ENCODE measurements around the gene CLMP. TPM values are rescaled to one million over a fixed set of nuclear protein-coding genes. Genes with fewer than 3 reads are reported as not detected.
"Not testable (repeated sequence)": the region's sequence is repeated elsewhere in the genome, so short reads cannot be mapped to it uniquely, and the experiment has no call there.

Gene CLMP
- total RNA-seq, 2 experiments from 2014 or later: 0.09 TPM; not detected in 1

DNA sequence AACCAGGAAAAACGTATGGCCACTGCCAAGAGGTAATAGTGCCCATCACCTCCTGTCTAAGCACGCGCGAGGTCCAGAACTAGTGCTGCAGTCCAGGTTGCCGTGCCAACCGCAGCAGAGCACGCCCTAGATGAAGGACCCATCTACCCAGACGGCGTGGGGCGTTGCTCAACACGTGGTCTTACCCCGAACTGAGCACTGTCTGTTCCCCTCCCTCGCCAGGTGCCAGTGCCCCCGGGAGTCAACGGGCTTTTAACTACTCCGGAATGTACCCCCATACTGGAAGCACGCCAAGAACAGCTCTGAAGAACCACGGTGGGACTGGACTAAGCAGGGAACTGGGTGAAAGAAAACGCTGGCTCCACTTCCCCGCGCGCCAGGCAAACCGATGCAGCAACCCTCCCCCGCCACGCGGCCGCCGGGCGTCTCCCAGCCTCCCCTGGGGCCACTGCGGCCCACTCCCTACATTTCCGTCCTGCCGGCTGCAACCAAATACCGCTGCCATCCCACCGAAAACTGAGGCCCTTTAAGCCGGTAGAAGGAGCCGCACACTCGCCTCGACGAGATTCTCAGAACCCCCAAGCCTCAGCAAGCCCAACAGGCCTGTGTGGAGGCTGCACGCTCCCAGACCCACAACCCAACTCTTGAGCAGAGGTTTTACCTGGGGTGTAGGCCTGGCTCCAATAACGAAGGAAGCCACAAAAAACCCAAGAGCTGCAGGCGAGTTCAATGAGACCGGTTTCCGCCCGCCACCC, 133.5 kb downstream of the CLMP start, which contains the start of gene HSPA8:
HSPA8 (minus strand) TSS at position 734 of the 755 bp plus-strand sequence. CDS start 812 bp downstream, outside the sequence.
- ChIA-PET POLR2A (interaction anchor here (0.7 to 12.2 kb wide), 20 partner anchors 4 to 442 kb away, joined by 3 to 178 read pairs (median 4); partner anchors contain the start of gene HSPA8), CTCF (interaction anchor here (0.8 to 1.4 kb wide), 3 partner anchors 12 to 42 kb away, joined by 3 to 5 read pairs (median 5); no protein-coding TSS in a partner anchor)
- Mint-ChIP-seq H3K4me1 (ENCODE audit: low read depth) (peaks cover 39% of the 10 kb centered on the region), H3K27ac (peak within 1 kb of the TSS; percentile 99), H3K4me3 (peak within 1 kb of the TSS; percentile 97), H3K36me3 (ENCODE audit: low read depth) (peaks cover 69% of the 10 kb centered on the region), H3K9me3 (no peaks in the 10 kb centered on the region), H3K27me3 (no peaks in the 10 kb centered on the region)
- DNase-seq: peak; percentile 78
- no peak for TF ChIP-seq CTCF (IDR thresholded peaks at IDR 0.05)
- intact Hi-C loops (cut with micrococcal nuclease): no loop called here
- no peak for ATAC-seq

DNA sequence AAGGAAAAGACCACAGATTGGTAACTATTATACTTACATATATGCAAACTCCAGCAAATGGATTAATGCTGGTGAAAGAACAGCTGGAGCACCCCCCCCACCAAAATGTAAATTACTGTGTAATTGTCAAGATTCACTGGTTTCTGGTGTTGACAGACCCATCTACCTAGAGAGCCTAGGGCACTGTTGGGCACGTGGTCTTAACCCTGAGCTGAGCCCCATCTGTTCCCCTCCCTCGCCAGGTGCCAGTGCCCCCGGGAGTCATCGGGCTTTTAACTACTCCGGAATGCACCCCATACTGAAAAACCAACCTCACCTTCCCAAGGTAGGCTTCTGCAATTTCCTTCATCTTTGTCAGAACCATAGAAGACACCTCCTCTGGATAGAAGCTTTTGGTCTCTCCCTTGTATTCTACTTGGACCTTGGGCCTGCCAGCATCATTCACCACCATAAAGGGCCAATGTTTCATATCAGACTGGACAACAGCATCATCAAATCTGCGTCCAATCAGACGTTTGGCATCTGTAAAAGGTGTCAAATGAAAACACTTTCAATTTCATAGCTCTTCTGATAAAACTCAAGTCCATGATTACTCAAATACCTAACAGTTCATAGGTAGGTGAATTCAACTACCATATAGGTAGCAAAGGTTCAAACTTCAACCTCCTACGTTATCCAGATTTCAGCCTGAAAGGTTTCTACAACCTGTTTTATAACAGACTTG, 134.6 kb downstream of the CLMP start:
- peaks cover 39% of the 10 kb centered on the region for H3K4me1 Mint-ChIP-seq (ENCODE audit: low read depth)
- no peak for TF ChIP-seq CTCF (IDR thresholded peaks at IDR 0.05)
- intact Hi-C loops (cut with micrococcal nuclease): no loop called here
- ChIA-PET CTCF (interaction anchor here (1.4 to 1.7 kb wide), 3 partner anchors 10 to 206 kb away, joined by 3 to 5 read pairs (median 4); no protein-coding TSS in a partner anchor), POLR2A (interaction anchor here (0.6 to 12.2 kb wide), 19 partner anchors 3 to 460 kb away, joined by 3 to 178 read pairs (median 4); partner anchors contain the start of genes CRTAM and HSPA8)
- no peaks in the 10 kb centered on the region for H3K27me3 Mint-ChIP-seq
- H3K9me3 Mint-ChIP-seq: no peaks in the 10 kb centered on the region
- peaks cover 79% of the 10 kb centered on the region for H3K36me3 Mint-ChIP-seq (ENCODE audit: low read depth)
- DNase-seq (no peak), ATAC-seq (no peak)
- H3K27ac Mint-ChIP-seq: peak overlapping the region; percentile 99
- H3K4me3 Mint-ChIP-seq: peak overlapping the region; percentile 97

GRCh38 chr11:123059041-123059920, 135.8 kb downstream of the CLMP start:
- not testable (repeated sequence) for H3K27me3 Mint-ChIP-seq, DNase-seq, ATAC-seq, H3K9me3 Mint-ChIP-seq
- Mint-ChIP-seq H3K4me3 (peak overlapping the region; percentile 97), H3K4me1 (ENCODE audit: low read depth) (peaks cover 39% of the 10 kb centered on the region), H3K36me3 (ENCODE audit: low read depth) (peaks cover 78% of the 10 kb centered on the region), H3K27ac (peak overlapping the region; percentile 99)
- ChIA-PET POLR2A (interaction anchor here (0.6 to 10.8 kb wide), 9 partner anchors 7 to 343 kb away, joined by 3 to 178 read pairs (median 14); partner anchors contain the start of gene HSPA8), CTCF (interaction anchor here (1.1 to 1.7 kb wide), 3 partner anchors 11 to 205 kb away, joined by 3 to 4 read pairs (median 3); no protein-coding TSS in a partner anchor)
- intact Hi-C loops (cut with micrococcal nuclease): loop anchor here (10.0 kb wide), 1 partner anchor 334 kb away; no protein-coding TSS in a partner anchor

- Mint-ChIP-seq H3K4me1 (ENCODE audit: low read depth) (peaks cover 39% of the 10 kb centered on the region), H3K36me3 (ENCODE audit: low read depth) (peaks cover 70% of the 10 kb centered on the region), H3K4me3 (peak overlapping the region; percentile 97), H3K27ac (peak overlapping the region; percentile 99), H3K27me3 (no peaks in the 10 kb centered on the region), H3K9me3 (no peaks in the 10 kb centered on the region)
- CTCF ChIA-PET: interaction anchor here (1.3 to 6.0 kb wide), 3 partner anchors 37 to 201 kb away, joined by 4 to 50 read pairs (median 4); no protein-coding TSS in a partner anchor
- TF ChIP-seq CTCF (IDR thresholded peaks at IDR 0.05): no peak
- ATAC-seq (no peak), DNase-seq (no peak)
- POLR2A ChIA-PET: interaction anchor here (0.6 to 10.8 kb wide), 11 partner anchors 8 to 396 kb away, joined by 3 to 178 read pairs (median 4); partner anchors contain the start of gene HSPA8
- intact Hi-C loops (cut with micrococcal nuclease): loop anchor here (10.0 kb wide), 1 partner anchor 333 kb away; no protein-coding TSS in a partner anchor
These were observed 137.3 kb downstream of the CLMP start for GRCh38 chr11:123057661-123058305.
